Esophagus squamous epithelium (tissue), 4 donors: ENCODE results near the gene KERA.

ENCODE experiments used
- POLR2A ChIP-seq, 4 donors: fragments of 450-650 bp; IDR thresholded peaks; one replicate each; pipeline ENCODE4 v1.6.1; 2017; ENCODE audit warnings: antibody characterized with exemption in 4 of 4, mild to moderate bottlenecking in 4 of 4, moderate library complexity in 3 of 4
- TF ChIP-seq, protein P1 (sequence below), 6 experiments: fragments of 450-650 bp in 4 of 6; fragments of 200-600 bp in 2 of 6; sonication (generic) in 2 of 6; IDR thresholded peaks; one replicate each; pipeline ENCODE4 v1.5.1; 2016 to 2019; ENCODE audit warnings: antibody characterized with exemption in 6 of 6, mild to moderate bottlenecking in 4 of 6, moderate library complexity in 4 of 6

- TF ChIP-seq POLR2A (IDR thresholded peaks at IDR 0.05), result no peak
- TF ChIP-seq, protein P1, sequence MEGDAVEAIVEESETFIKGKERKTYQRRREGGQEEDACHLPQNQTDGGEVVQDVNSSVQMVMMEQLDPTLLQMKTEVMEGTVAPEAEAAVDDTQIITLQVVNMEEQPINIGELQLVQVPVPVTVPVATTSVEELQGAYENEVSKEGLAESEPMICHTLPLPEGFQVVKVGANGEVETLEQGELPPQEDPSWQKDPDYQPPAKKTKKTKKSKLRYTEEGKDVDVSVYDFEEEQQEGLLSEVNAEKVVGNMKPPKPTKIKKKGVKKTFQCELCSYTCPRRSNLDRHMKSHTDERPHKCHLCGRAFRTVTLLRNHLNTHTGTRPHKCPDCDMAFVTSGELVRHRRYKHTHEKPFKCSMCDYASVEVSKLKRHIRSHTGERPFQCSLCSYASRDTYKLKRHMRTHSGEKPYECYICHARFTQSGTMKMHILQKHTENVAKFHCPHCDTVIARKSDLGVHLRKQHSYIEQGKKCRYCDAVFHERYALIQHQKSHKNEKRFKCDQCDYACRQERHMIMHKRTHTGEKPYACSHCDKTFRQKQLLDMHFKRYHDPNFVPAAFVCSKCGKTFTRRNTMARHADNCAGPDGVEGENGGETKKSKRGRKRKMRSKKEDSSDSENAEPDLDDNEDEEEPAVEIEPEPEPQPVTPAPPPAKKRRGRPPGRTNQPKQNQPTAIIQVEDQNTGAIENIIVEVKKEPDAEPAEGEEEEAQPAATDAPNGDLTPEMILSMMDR (IDR thresholded peaks at IDR 0.05), result no peak
These were observed 24.6 kb downstream of the KERA start for GRCh38 chr12:91033251-91033650.
